Measurements from ENCODE around the gene APLP2. TPM values are rescaled to one million over a fixed set of nuclear protein-coding genes. Genes with fewer than 3 reads are reported as not detected.

APLP2 gene
- total and polyA plus RNA-seq, 3 experiments from 2014 or later: 58.5 to 60.1 (median 58.8) TPM

DNA sequence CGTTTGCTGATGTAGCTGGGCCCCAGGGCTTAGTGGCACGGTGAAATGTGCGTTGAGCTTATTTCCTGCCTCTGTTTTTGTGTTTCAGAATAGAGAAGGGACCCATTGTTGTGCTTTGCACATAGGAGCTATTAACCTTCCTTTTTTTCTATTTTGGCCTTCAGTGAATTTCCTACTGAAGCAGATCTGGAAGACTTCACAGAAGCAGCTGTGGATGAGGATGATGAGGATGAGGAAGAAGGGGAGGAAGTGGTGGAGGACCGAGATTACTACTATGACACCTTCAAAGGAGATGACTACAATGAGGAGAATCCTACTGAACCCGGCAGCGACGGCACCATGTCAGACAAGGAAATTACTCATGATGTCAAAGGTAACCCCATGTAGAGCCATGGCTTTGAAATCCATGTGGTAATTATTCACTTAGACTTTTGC lies 52.5 kb downstream of the APLP2 start:
- Histone ChIP-seq H3K27me3 (ENCODE audit: insufficient read depth, low read length, poor library complexity, severe bottlenecking) (no peaks in the 10 kb centered on the region), H3K4me3 (ENCODE audit: low read length) (no peak overlapping the region), H3K9me3 (ENCODE audit: low read length) (no peaks in the 10 kb centered on the region), H3K4me1 (ENCODE audit: insufficient read depth, low read length) (peaks cover 27% of the 10 kb centered on the region), H3K36me3 (ENCODE audit: insufficient read depth, low read length) (no peaks in the 10 kb centered on the region), H3K27ac (ENCODE audit: low read depth, low read length) (no peak overlapping the region)
- no peak for DNase-seq
- Mint-ChIP-seq H3K36me3 (peaks cover 11 to 56% (median 21%) of the 10 kb centered on the region in 3 donors), H3K9me3 (no peaks in the 10 kb centered on the region), H3K27ac (no peak overlapping the region), H3K4me3 (no peak overlapping the region), H3K4me1 (peaks cover 37 to 43% (median 41%) of the 10 kb centered on the region in 3 donors), H3K27me3 (no peaks in the 10 kb centered on the region)
- ChIA-PET POLR2A (no interaction called here), CTCF (interaction anchor here (3.3 kb wide), 1 partner anchor 10 kb away, joined by 14 read pairs; no protein-coding TSS in a partner anchor)

DNA sequence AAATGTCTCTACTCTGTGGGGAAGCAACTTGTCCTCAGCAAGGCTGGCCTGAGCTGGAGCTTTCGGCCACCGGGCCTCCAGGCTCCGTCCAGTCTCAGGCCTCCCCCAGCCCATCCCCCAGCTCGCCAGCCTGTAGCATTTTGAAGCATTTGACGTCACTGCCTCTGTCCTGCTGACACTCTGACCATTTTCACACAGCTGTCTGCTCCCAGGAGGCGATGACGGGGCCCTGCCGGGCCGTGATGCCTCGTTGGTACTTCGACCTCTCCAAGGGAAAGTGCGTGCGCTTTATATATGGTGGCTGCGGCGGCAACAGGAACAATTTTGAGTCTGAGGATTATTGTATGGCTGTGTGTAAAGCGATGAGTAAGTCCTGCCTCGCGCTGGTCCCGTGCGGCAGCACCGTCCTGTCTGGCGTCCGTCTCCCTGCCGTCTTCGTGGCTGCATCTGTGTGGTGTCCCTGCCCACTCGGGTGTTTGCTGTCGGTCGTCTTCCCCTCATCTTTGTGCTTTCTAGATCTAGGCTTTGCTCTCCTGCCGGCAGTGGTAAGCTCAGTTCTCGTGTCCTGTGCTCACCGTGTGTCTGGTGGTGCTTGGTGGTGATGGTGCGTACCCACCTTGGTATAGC lies 53.8 kb downstream of the APLP2 start:
- POLR2A ChIA-PET: interaction anchor here (0.6 kb wide), 1 partner anchor 122 kb away, joined by 3 read pairs; no protein-coding TSS in a partner anchor
- H3K4me1 Mint-ChIP-seq: peaks cover 31 to 37% (median 34%) of the 10 kb centered on the region in 3 donors
- no peak overlapping the region for H3K27ac ChIP-seq (ENCODE audit: low read depth, low read length)
- H3K4me1 ChIP-seq (ENCODE audit: insufficient read depth, low read length): peaks cover 16% of the 10 kb centered on the region
- no peaks in the 10 kb centered on the region for H3K9me3 Mint-ChIP-seq
- no peak for DNase-seq
- peaks cover 4% of the 10 kb centered on the region for H3K36me3 ChIP-seq (ENCODE audit: insufficient read depth, low read length)
- H3K4me3 Mint-ChIP-seq: no peak overlapping the region
- H3K27me3 ChIP-seq (ENCODE audit: insufficient read depth, low read length, poor library complexity, severe bottlenecking): no peaks in the 10 kb centered on the region
- no peak overlapping the region for H3K4me3 ChIP-seq (ENCODE audit: low read length)
- CTCF ChIA-PET: interaction anchor here (1.2 to 3.3 kb wide), 2 partner anchors 9 to 200 kb away, joined by 3 to 14 read pairs; no protein-coding TSS in a partner anchor
- no peaks in the 10 kb centered on the region for H3K9me3 ChIP-seq (ENCODE audit: low read length)
- H3K36me3 Mint-ChIP-seq: peaks cover 11 to 68% (median 21%) of the 10 kb centered on the region in 3 donors
- no peaks in the 10 kb centered on the region for H3K27me3 Mint-ChIP-seq
- H3K27ac Mint-ChIP-seq: no peak overlapping the region

DNA sequence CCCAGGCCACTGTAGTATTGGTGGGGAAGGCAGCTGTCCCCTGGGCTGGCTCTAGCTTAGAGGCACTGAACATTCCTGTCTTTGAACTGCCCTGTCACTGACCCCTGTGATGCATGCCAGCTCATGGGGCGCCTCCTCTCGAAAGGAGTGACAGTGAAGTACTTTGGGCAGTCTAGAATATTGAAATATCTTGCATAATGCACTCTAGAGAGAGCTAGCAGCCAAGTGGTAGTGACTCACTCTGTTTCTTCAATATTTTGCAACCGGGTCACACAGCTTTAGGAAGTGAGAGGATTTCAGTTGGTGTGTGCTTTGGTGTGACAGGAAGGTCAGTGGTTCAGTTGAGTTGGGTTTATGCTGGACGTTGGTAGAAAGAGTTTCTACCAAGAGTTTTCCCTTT lies 54.4 kb downstream of the APLP2 start:
- peaks cover 25 to 31% (median 29%) of the 10 kb centered on the region in 3 donors for H3K4me1 Mint-ChIP-seq
- peaks cover 10% of the 10 kb centered on the region for H3K4me1 ChIP-seq (ENCODE audit: insufficient read depth, low read length)
- no peak overlapping the region for H3K4me3 ChIP-seq (ENCODE audit: low read length)
- ChIA-PET POLR2A (no interaction called here), CTCF (interaction anchor here (1.2 to 3.3 kb wide), 2 partner anchors 8 to 200 kb away, joined by 3 to 14 read pairs; no protein-coding TSS in a partner anchor)
- no peaks in the 10 kb centered on the region for H3K27me3 Mint-ChIP-seq
- H3K27ac ChIP-seq (ENCODE audit: low read depth, low read length): no peak overlapping the region
- H3K27ac Mint-ChIP-seq: no peak overlapping the region
- H3K27me3 ChIP-seq (ENCODE audit: insufficient read depth, low read length, poor library complexity, severe bottlenecking): no peaks in the 10 kb centered on the region
- H3K36me3 Mint-ChIP-seq: peaks cover 11 to 74% (median 22%) of the 10 kb centered on the region in 3 donors
- no peak overlapping the region for H3K4me3 Mint-ChIP-seq
- H3K9me3 Mint-ChIP-seq: no peaks in the 10 kb centered on the region
- H3K9me3 ChIP-seq (ENCODE audit: low read length): no peaks in the 10 kb centered on the region
- peaks cover 10% of the 10 kb centered on the region for H3K36me3 ChIP-seq (ENCODE audit: insufficient read depth, low read length)
- DNase-seq: no peak

DNA sequence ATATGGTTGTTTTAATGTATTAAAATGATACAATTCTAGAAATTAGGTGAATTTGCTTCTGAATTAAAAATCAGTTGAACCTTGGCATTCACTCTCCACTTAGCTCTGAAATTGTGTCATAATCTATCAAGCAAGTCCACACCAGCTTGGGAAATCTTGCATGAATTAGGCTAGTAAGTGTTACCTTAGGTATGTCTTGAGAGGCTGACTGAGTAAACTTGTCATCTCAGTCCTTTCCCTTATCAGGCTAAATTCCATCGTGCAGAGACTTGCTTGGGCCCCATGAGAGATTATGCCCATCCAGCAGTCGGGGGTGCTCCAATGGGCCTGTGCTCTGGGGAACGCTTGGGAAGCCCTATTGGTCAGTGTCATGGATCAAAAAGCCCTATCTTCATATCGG lies 55.9 kb downstream of the APLP2 start:
- CTCF ChIA-PET: interaction anchor here (2.2 kb wide), 1 partner anchor 133 kb away, joined by 6 read pairs; no protein-coding TSS in a partner anchor
- Histone ChIP-seq H3K27ac (ENCODE audit: low read depth, low read length) (no peak overlapping the region), H3K9me3 (ENCODE audit: low read length) (no peaks in the 10 kb centered on the region), H3K27me3 (ENCODE audit: insufficient read depth, low read length, poor library complexity, severe bottlenecking) (no peaks in the 10 kb centered on the region), H3K4me3 (ENCODE audit: low read length) (no peak overlapping the region), H3K4me1 (ENCODE audit: insufficient read depth, low read length) (peaks cover 6% of the 10 kb centered on the region), H3K36me3 (ENCODE audit: insufficient read depth, low read length) (peaks cover 12% of the 10 kb centered on the region)
- Mint-ChIP-seq H3K27me3 (no peaks in the 10 kb centered on the region), H3K9me3 (no peaks in the 10 kb centered on the region), H3K27ac (no peak overlapping the region), H3K4me3 (no peak overlapping the region), H3K4me1 (peaks cover 15 to 18% (median 16%) of the 10 kb centered on the region in 3 donors), H3K36me3 (peaks cover 11 to 84% (median 28%) of the 10 kb centered on the region in 3 donors)
- DNase-seq: no peak
- POLR2A ChIA-PET: no interaction called here

DNA sequence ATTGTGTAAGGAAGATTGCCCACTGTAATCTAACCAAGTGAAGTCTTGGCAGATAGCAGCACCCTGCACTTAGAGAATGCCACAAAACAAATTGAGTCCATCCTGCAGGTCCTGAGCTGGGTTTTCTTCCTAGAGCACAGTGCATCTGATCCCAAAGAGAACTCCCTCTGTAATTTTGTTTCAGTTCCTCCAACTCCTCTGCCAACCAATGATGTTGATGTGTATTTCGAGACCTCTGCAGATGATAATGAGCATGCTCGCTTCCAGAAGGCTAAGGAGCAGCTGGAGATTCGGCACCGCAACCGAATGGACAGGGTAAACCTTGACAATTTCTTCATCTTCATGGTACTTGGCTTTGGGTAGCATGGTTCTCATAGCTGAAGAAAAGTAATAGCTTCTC lies 56.8 kb downstream of the APLP2 start:
- H3K4me3 ChIP-seq (ENCODE audit: low read length): no peak overlapping the region
- Mint-ChIP-seq H3K27me3 (no peaks in the 10 kb centered on the region), H3K9me3 (no peaks in the 10 kb centered on the region), H3K27ac (no peak overlapping the region), H3K4me3 (no peak overlapping the region), H3K36me3 (peaks cover 11 to 89% (median 29%) of the 10 kb centered on the region in 3 donors), H3K4me1 (peaks cover 7 to 9% (median 8%) of the 10 kb centered on the region in 3 donors)
- peaks cover 12% of the 10 kb centered on the region for H3K36me3 ChIP-seq (ENCODE audit: insufficient read depth, low read length)
- peaks cover 4% of the 10 kb centered on the region for H3K4me1 ChIP-seq (ENCODE audit: insufficient read depth, low read length)
- ChIA-PET CTCF (interaction anchor here (1.9 to 2.2 kb wide), 2 partner anchors 134 to 205 kb away, joined by 5 to 6 read pairs; no protein-coding TSS in a partner anchor), POLR2A (no interaction called here)
- H3K27ac ChIP-seq (ENCODE audit: low read depth, low read length): no peak overlapping the region
- no peaks in the 10 kb centered on the region for H3K27me3 ChIP-seq (ENCODE audit: insufficient read depth, low read length, poor library complexity, severe bottlenecking)
- H3K9me3 ChIP-seq (ENCODE audit: low read length): no peaks in the 10 kb centered on the region
- DNase-seq: no peak

DNA sequence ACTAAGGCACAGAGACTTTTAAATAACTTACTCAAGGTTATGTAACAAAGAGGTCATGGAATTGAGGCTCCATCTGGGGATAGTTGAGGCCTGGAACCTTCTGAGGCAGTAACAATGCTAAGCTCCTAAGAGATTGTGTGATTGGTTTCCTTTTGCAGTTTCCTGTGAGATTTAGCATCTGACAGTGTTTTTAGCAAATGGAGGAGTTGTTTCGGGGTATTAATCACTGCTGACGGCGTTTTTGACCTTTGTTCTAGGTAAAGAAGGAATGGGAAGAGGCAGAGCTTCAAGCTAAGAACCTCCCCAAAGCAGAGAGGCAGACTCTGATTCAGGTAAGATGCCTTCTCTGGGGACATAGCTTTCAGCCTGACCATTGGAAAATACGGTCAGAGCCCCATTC lies 57.8 kb downstream of the APLP2 start:
- POLR2A ChIA-PET: interaction anchor here (0.6 kb wide), 1 partner anchor 204 kb away, joined by 8 read pairs; no protein-coding TSS in a partner anchor
- Mint-ChIP-seq H3K27me3 (no peaks in the 10 kb centered on the region), H3K36me3 (peaks cover 5 to 87% (median 22%) of the 10 kb centered on the region in 3 donors), H3K27ac (peak overlapping the region in 3 of 8 donors; percentile 5 to 47 (median 11)), H3K4me3 (no peak overlapping the region), H3K9me3 (no peaks in the 10 kb centered on the region), H3K4me1 (no peaks in the 10 kb centered on the region)
- no peak for DNase-seq
- peaks cover 12% of the 10 kb centered on the region for H3K36me3 ChIP-seq (ENCODE audit: insufficient read depth, low read length)
- CTCF ChIA-PET: interaction anchor here (0.7 to 2.2 kb wide), 4 partner anchors 57 to 206 kb away, joined by 3 to 6 read pairs (median 4); no protein-coding TSS in a partner anchor
- H3K9me3 ChIP-seq (ENCODE audit: low read length): no peaks in the 10 kb centered on the region
- H3K27ac ChIP-seq (ENCODE audit: low read depth, low read length): no peak overlapping the region
- H3K4me1 ChIP-seq (ENCODE audit: insufficient read depth, low read length): no peaks in the 10 kb centered on the region
- no peak overlapping the region for H3K4me3 ChIP-seq (ENCODE audit: low read length)
- H3K27me3 ChIP-seq (ENCODE audit: insufficient read depth, low read length, poor library complexity, severe bottlenecking): no peaks in the 10 kb centered on the region

DNA sequence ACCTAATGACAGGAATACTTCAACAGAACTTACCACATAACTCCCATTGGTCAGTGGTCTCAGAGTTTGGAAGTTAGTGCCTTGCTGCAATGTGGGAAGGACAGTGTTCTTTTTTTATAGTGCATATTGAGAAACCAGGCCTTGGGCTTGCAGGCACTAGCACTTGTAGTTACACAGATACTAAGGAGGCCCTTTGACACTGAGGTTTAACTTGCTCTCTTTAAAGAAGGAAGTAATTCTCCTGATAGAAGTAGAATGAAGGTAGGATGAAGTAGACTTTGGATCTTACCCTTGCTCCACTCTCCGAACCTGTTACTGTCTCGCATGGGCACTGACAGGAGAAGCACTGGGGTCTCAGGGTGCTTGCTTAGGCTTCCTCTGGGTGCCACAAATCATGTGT lies 58.9 kb downstream of the APLP2 start:
- Histone ChIP-seq H3K9me3 (ENCODE audit: low read length) (no peaks in the 10 kb centered on the region), H3K36me3 (ENCODE audit: insufficient read depth, low read length) (peaks cover 15% of the 10 kb centered on the region), H3K27me3 (ENCODE audit: insufficient read depth, low read length, poor library complexity, severe bottlenecking) (no peaks in the 10 kb centered on the region), H3K4me1 (ENCODE audit: insufficient read depth, low read length) (no peaks in the 10 kb centered on the region), H3K4me3 (ENCODE audit: low read length) (no peak overlapping the region), H3K27ac (ENCODE audit: low read depth, low read length) (no peak overlapping the region)
- Mint-ChIP-seq H3K27me3 (no peaks in the 10 kb centered on the region), H3K4me3 (no peak overlapping the region), H3K4me1 (no peaks in the 10 kb centered on the region), H3K36me3 (peaks cover 4 to 83% (median 16%) of the 10 kb centered on the region in 3 donors), H3K27ac (peak overlapping the region in 2 of 8 donors; percentile 23 to 46), H3K9me3 (no peaks in the 10 kb centered on the region)
- DNase-seq: no peak
- CTCF ChIA-PET: interaction anchor here (2.8 to 9.6 kb wide), 2 partner anchors 10 to 206 kb away, joined by 8 to 159 read pairs; no protein-coding TSS in a partner anchor
- POLR2A ChIA-PET: no interaction called here

DNA sequence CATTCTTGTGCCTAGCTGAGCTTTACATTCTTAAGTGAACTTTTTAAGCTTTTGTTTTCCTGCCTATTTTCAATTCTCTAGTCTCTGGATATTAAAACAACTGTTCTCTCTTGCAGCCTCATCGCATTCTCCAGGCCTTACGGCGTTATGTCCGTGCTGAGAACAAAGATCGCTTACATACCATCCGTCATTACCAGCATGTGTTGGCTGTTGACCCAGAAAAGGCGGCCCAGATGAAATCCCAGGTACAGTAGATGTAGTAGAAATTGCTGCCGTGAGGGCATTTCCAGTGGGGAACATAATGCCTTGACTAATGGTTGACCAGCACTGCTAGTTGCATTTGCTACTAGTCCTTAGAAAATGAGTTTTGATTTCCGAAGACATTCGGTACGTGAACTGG lies 60.2 kb downstream of the APLP2 start:
- H3K27me3 ChIP-seq (ENCODE audit: insufficient read depth, low read length, poor library complexity, severe bottlenecking): no peaks in the 10 kb centered on the region
- H3K27ac ChIP-seq (ENCODE audit: low read depth, low read length): no peak overlapping the region
- H3K36me3 ChIP-seq (ENCODE audit: insufficient read depth, low read length): peaks cover 18% of the 10 kb centered on the region
- POLR2A ChIA-PET: no interaction called here
- H3K36me3 Mint-ChIP-seq: peaks cover 0 to 83% (median 18%) of the 10 kb centered on the region in 3 donors
- no peaks in the 10 kb centered on the region for H3K4me1 ChIP-seq (ENCODE audit: insufficient read depth, low read length)
- H3K27ac Mint-ChIP-seq: no peak overlapping the region
- no peak overlapping the region for H3K4me3 Mint-ChIP-seq
- H3K9me3 ChIP-seq (ENCODE audit: low read length): no peaks in the 10 kb centered on the region
- DNase-seq: no peak
- no peaks in the 10 kb centered on the region for H3K27me3 Mint-ChIP-seq
- no peaks in the 10 kb centered on the region for H3K9me3 Mint-ChIP-seq
- H3K4me1 Mint-ChIP-seq: no peaks in the 10 kb centered on the region
- no peak overlapping the region for H3K4me3 ChIP-seq (ENCODE audit: low read length)
- CTCF ChIA-PET: interaction anchor here (0.6 to 9.6 kb wide), 8 partner anchors 11 to 255 kb away, joined by 3 to 159 read pairs (median 12); partner anchors contain the start of gene PRDM10

All from CD8-positive, alpha-beta memory T cell (primary cell).